Anterior cingulate cortex (tissue), 58 donors: ENCODE results near the gene CHL1.
A peak's percentile ranks its signal among the peaks of the same experiment; 100 is the strongest.

Source experiments
- DNase-seq, 58 donors: peaks; one replicate each; lab custom pipeline; 2025; lab: John Stamatoyannopoulos, UW

CHL1 gene

DNA sequence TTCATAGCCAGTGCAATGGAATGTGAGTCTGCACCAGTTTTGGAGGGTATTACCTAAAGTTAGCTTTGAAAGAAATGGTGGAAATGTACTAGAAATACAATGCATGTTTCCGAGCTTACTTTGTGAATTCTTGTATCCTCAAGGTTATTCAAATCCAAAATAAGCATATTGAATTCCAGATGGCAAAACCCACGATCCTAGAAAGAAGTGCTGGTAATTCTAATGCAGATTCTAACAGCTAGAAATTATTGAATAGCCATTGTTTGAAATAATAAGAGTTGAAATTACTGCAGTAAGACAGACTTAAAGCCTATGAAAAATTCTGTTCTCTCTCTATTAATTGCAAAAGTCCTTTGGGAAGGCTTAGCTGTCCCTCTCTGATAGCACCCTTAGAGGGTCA, 258.4 kb downstream of the CHL1 start:
- DNase-seq: no peak

DNA sequence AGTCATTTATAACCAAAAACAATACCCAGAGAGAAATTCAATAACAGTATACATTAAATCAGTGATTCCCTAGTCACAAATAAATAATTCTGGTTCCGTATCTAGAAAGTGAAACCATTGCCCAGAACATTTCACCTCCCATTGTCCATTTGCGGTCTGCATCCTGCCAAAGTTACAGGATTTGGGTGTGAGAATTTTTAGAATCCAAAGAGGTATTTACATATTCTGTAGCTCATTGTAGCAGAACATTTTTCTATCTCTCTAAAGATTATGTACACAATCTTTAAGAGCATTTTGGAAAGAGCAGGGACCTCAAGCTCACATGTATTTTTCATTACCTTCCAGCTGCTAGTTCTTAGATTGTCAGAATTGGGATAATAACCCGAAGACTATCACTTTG, 261.6 kb downstream of the CHL1 start:
- no peak for DNase-seq

DNA sequence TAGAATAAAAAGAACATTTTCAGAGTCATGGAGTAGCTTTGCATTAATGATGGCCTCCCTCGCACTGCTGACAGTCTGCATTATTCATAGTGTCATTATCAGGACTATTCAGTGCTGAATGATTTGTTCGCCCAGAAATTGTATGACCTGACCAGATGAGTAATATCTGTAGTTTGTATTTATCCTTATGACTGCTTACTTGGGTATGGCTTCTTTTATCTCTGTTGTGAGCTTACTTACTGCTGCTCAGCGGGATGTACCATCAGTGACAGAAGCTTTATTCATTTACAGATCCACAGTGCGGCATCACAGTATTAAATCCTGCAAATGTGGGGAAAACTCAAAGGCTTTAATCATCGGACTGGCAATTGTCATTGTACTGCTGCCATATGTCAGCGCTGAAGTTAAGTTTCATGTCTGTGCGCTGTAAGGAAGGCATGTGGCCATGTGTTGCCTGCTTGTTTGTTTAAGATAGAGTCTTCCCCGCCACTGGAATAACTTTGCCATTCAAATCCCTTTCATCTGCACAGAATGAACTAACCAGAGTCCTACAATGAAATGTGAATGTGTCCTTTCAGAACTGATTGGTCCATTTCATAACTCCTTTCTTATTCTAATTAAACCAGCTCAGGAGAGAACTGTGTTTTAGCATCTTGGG, 262.2 kb downstream of the CHL1 start:
- peak in 2 of 58 donors; percentile 38 to 54 for DNase-seq
